Kidney (tissue), 14 donors: ENCODE results near the gene OGA. TPM values are rescaled to one million over a fixed set of nuclear protein-coding genes. Genes with fewer than 3 reads are reported as not detected.
A peak's percentile ranks its signal among the peaks of the same experiment; 100 is the strongest.

Experiments used
- DNase-seq, 5 donors: peaks; one replicate each; pipeline ENCODE4 v3.0.0-alpha.2; 2013 to 2020
- FAIRE-seq: peaks from 2 replicates; lab custom pipeline; 2012; peaks lifted over from hg19 to GRCh38; lab: Jason Lieb, UNC
- H3K27ac ChIP-seq, 2 donors: one replicate each; pipeline ENCODE4 v1.7.0; 2013; ENCODE audit warnings: low read depth in 2 of 2, low read length in 2 of 2, inconsistent platforms in 1 of 2
- H3K27me3 ChIP-seq: one replicate; pipeline ENCODE4 v1.7.1; 2013; ENCODE audit warnings: low read length, inconsistent platforms; ENCODE audit not compliant: control insufficient read depth, insufficient read depth
- H3K36me3 ChIP-seq, 3 donors: one replicate each; pipeline versions ENCODE4 v1.7.0 to v1.7.1; 2013; ENCODE audit warnings: low read length in 3 of 3, control low read depth in 1 of 3, inconsistent platforms in 1 of 3; ENCODE audit not compliant: insufficient read depth in 3 of 3, control insufficient read depth in 2 of 3
- H3K4me1 ChIP-seq, 3 donors: one replicate each; pipeline versions ENCODE4 v1.7.0 to v1.7.1; 2013; ENCODE audit warnings: low read length in 3 of 3, inconsistent platforms in 1 of 3, low read depth in 1 of 3; ENCODE audit not compliant: control insufficient read depth in 2 of 3, insufficient read depth in 2 of 3
- H3K4me3 ChIP-seq, 3 donors: one replicate each; pipeline versions ENCODE4 v1.7.0 to v1.8.1; 2013; ENCODE audit warnings: low read length in 3 of 3, control low read depth in 1 of 3, inconsistent platforms in 1 of 3
- H3K9ac ChIP-seq, 3 donors: one replicate each; pipeline versions ENCODE4 v1.7.0 to v1.7.1; 2013; ENCODE audit warnings: low read length in 3 of 3, control low read depth in 1 of 3, inconsistent platforms in 1 of 3
- H3K9me3 ChIP-seq, 3 donors: one replicate each; pipeline versions ENCODE4 v1.7.0 to v1.7.1; 2013; ENCODE audit warnings: low read length in 3 of 3, control low read depth in 1 of 3, inconsistent platforms in 1 of 3; ENCODE audit not compliant: control insufficient read depth in 2 of 3, insufficient read depth in 1 of 3
- CTCF ChIP-seq: IDR thresholded peaks from 3 replicates; pipeline ENCODE4 v1.5.1; 2012; ENCODE audit warnings: mild to moderate bottlenecking, moderate library complexity, borderline replicate concordance; ENCODE audit not compliant: insufficient read depth; ENCODE audit errors: extremely low read depth
- intact Hi-C: fragments of 100-400 bp; cut with DNase I; formaldehyde crosslinking; loops from one replicate; pipeline ENCODE4 v1.11.1; 2022
- polyA plus RNA-seq: library from polyadenylated mRNA; stranded (reverse); fragments of 350-450 nt; fragmentation: Illumina TruSeq; extraction: RNeasy Lipid Tissue Mini Kit (QIAGEN cat#74804); gene quantifications from one replicate; pipeline ENCODE4 v1.2.3, GENCODE V29; 2014; ENCODE audit warnings: low read depth, low replicate concordance; ENCODE audit not compliant: insufficient read depth
- total RNA-seq: library from RNA; stranded (reverse); fragmentation: NEBNext Ultra II Directional; extraction: Animal tissue kit (Norgen Biotek cat#: 25700); gene quantifications from one replicate; pipeline ENCODE4 v1.2.1, GENCODE V29; 2021
- donor health status: control.
- donor health status: control.
- donor health status: control.
- donor health status: control.
- donor health status: control.
- donor health status: DM: yes; HTN: yes; CAD: no.
- donor health status: Normal renal cell carcinoma (clear cell type).

The OGA gene
- total and polyA plus RNA-seq, 2 donors from 2014 or later = 33.4 to 146 TPM

GRCh38 chr10:101840741-101841453 is 22.7 kb upstream of the OGA start:
- intact Hi-C loops = no loop called here
- Histone ChIP-seq H3K9me3 (no peaks in the 10 kb centered on the region), H3K4me3 (peak overlapping the region in 1 of 3 donors; percentile 53), H3K9ac (no peak overlapping the region), H3K36me3 (no peaks in the 10 kb centered on the region), H3K27me3 (no peaks in the 10 kb centered on the region), H3K4me1 (peaks cover 0 to 10% (median 7%) of the 10 kb centered on the region in 3 donors), H3K27ac (no peak overlapping the region)
- peak; percentile 78 for TF ChIP-seq CTCF
- FAIRE-seq (no peak), DNase-seq (peak; percentile 87 to 95 (median 92))

- DNase-seq (peak in 2 of 5 donors; percentile 53 to 60), FAIRE-seq (no peak)
- Histone ChIP-seq H3K4me3 (peak overlapping the region in 1 of 3 donors; percentile 53), H3K9ac (no peak overlapping the region), H3K9me3 (no peaks in the 10 kb centered on the region), H3K27me3 (no peaks in the 10 kb centered on the region), H3K4me1 (peaks cover 0 to 10% (median 7%) of the 10 kb centered on the region in 3 donors), H3K36me3 (no peaks in the 10 kb centered on the region), H3K27ac (no peak overlapping the region)
- TF ChIP-seq CTCF = no peak
- intact Hi-C loops = no loop called here
Observed at GRCh38 chr10:101840102-101840684, 21.9 kb upstream of the OGA start.

- Histone ChIP-seq H3K4me1 (peaks cover 3 to 10% (median 7%) of the 10 kb centered on the region in 3 donors), H3K4me3 (peak overlapping the region in 1 of 3 donors; percentile 15), H3K36me3 (no peaks in the 10 kb centered on the region), H3K9ac (no peak overlapping the region), H3K9me3 (no peaks in the 10 kb centered on the region), H3K27ac (no peak overlapping the region), H3K27me3 (no peaks in the 10 kb centered on the region)
- FAIRE-seq (no peak), DNase-seq (peak in 3 of 5 donors; percentile 44 to 81 (median 61))
- intact Hi-C loops = no loop called here
- TF ChIP-seq CTCF = no peak
Observed at GRCh38 chr10:101839416-101840063, 21.3 kb upstream of the OGA start.
